GM06990 (cell line): ENCODE measurements around the gene KRTAP1-1.

Experiments used
- DNase-seq: peaks from one replicate; pipeline ENCODE4 v3.0.0-alpha.2; 2011; ENCODE audit not compliant: insufficient read length; ENCODE audit errors: extremely low read depth
- H3K27me3 ChIP-seq: replicated peaks from 2 replicates; pipeline ENCODE4 v1.6.0; 2011; ENCODE audit warnings: low read length; ENCODE audit not compliant: control insufficient read depth, insufficient read depth
- H3K36me3 ChIP-seq: 2 replicates; pipeline ENCODE4 v1.5.1; 2011; ENCODE audit warnings: low read length; ENCODE audit not compliant: control insufficient read depth, insufficient read depth
- H3K4me3 ChIP-seq: replicated peaks from 2 replicates; pipeline ENCODE4 v1.5.1; 2011; ENCODE audit warnings: low read depth, mild to moderate bottlenecking, control low read depth, low read length
- TF ChIP-seq, protein P1 (sequence below): IDR thresholded peaks from 2 replicates; pipeline ENCODE4 v1.5.1; 2011; ENCODE audit warnings: low read length, control low read depth, mild to moderate bottlenecking, inconsistent platforms; ENCODE audit not compliant: insufficient read depth, poor library complexity, severe bottlenecking

The KRTAP1-1 gene

GRCh38 chr17:40996829-40997228, 44.4 kb downstream of the KRTAP1-1 start:
- DNase-seq: no peak
- no peak overlapping the region for H3K4me3 ChIP-seq
- H3K36me3 ChIP-seq: no peaks in the 10 kb centered on the region
- H3K27me3 ChIP-seq: no peaks in the 10 kb centered on the region
- TF ChIP-seq, protein P1, sequence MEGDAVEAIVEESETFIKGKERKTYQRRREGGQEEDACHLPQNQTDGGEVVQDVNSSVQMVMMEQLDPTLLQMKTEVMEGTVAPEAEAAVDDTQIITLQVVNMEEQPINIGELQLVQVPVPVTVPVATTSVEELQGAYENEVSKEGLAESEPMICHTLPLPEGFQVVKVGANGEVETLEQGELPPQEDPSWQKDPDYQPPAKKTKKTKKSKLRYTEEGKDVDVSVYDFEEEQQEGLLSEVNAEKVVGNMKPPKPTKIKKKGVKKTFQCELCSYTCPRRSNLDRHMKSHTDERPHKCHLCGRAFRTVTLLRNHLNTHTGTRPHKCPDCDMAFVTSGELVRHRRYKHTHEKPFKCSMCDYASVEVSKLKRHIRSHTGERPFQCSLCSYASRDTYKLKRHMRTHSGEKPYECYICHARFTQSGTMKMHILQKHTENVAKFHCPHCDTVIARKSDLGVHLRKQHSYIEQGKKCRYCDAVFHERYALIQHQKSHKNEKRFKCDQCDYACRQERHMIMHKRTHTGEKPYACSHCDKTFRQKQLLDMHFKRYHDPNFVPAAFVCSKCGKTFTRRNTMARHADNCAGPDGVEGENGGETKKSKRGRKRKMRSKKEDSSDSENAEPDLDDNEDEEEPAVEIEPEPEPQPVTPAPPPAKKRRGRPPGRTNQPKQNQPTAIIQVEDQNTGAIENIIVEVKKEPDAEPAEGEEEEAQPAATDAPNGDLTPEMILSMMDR: no peak

DNA sequence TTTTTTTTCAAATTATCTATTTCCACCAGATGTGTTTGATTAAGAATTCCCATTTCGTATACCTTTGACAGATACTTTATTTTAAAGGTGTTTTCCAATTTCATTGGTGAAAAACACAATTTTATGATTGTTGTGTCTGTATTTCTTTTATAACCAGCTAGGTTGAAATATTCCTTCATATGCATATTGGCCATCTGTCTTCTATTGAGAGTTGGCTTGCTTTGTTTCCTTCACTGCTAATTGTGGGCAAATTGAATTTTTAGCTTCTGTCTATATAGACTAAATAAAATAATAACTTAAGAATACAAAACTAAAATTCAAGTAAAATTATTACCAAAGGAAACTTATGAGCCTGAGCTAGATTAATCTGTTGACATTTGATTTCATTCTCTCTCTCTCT, 46.1 kb downstream of the KRTAP1-1 start:
- no peak for DNase-seq
- Histone ChIP-seq H3K27me3 (no peaks in the 10 kb centered on the region), H3K4me3 (no peak overlapping the region), H3K36me3 (no peaks in the 10 kb centered on the region)
- TF ChIP-seq, protein P1: no peak

- DNase-seq: no peak
- H3K27me3 ChIP-seq: no peaks in the 10 kb centered on the region
- no peaks in the 10 kb centered on the region for H3K36me3 ChIP-seq
- no peak within 1 kb of the TSS for H3K4me3 ChIP-seq
- TF ChIP-seq, protein P1: no peak
These were observed 47.4 kb downstream of the KRTAP1-1 start, which contains the start of gene KRTAP3-3 for GRCh38 chr17:40993839-40994238. Gene KRTAP3-3 (minus strand): TSS chr17:40994164. CDS start chr17:40994097, 67 bp downstream.

GRCh38 chr17:40993084-40993483, 48.2 kb downstream of the KRTAP1-1 start:
- TF ChIP-seq, protein P1: no peak
- H3K27me3 ChIP-seq: no peaks in the 10 kb centered on the region

DNA sequence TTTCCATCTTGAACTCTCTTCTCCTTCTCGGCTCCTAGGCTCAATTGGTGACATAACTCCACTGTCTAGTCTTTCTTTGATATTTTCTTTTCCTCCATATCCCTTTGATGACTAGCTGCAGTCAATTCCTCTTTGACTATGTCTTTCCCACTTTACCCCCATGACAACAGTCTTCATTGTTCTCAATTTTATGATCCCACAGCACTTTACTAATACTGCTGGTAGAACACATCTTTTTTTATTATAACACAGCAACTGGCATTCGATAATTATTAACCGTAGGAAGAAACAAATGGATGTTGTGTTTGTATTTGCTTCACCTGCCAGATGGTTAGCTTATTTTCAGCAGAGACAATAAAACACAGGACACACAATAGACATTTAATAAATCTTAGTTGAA, 48.6 kb downstream of the KRTAP1-1 start:
- Histone ChIP-seq H3K4me3 (no peak overlapping the region), H3K27me3 (no peaks in the 10 kb centered on the region), H3K36me3 (no peaks in the 10 kb centered on the region)
- TF ChIP-seq, protein P1: no peak
- no peak for DNase-seq

More at GRCh38 chr17:40993084-40993483, 48.2 kb downstream of the KRTAP1-1 start:
- no peak overlapping the region for H3K4me3 ChIP-seq
- H3K36me3 ChIP-seq: no peaks in the 10 kb centered on the region
- no peak for DNase-seq
